IPS DF 6.9 (cell line): ENCODE measurements around the gene PSMB9.

Experiments
- DNase-seq: peaks from one replicate; pipeline ENCODE4 v3.0.0-alpha.2; 2013; ENCODE audit warnings: low read depth, low spot score
- H3K27ac ChIP-seq: one replicate; pipeline ENCODE4 v1.5.1; 2013; ENCODE audit warnings: low read length, control low read depth
- H3K27me3 ChIP-seq: 2 replicates; pipeline ENCODE4 v1.6.1; 2013; ENCODE audit warnings: mild to moderate bottlenecking, low read length; ENCODE audit not compliant: control insufficient read depth, insufficient read depth
- H3K36me3 ChIP-seq: 2 replicates; pipeline ENCODE4 v1.6.1; 2013; ENCODE audit warnings: low read length; ENCODE audit not compliant: control insufficient read depth, insufficient read depth
- H3K4me1 ChIP-seq: 2 replicates; pipeline ENCODE4 v1.6.1; 2013; ENCODE audit warnings: low read length; ENCODE audit not compliant: control insufficient read depth, insufficient read depth
- H3K4me3 ChIP-seq: 2 replicates; pipeline ENCODE4 v1.5.1; 2013; ENCODE audit warnings: mild to moderate bottlenecking, low read length
- H3K9me3 ChIP-seq: 2 replicates; pipeline ENCODE4 v1.6.1; 2013; ENCODE audit warnings: low read length, inconsistent platforms; ENCODE audit not compliant: control insufficient read depth, insufficient read depth
- WGBS: extraction: QIAGEN DNeasy Blood & Tissue Kit; methylation state at CpG from one replicate; pipeline ENCODE4 v1.1.7; 2013; ENCODE audit warnings: mixed read lengths, missing lambda C conversion rate; ENCODE audit not compliant: insufficient read length, insufficient coverage; 5-methylcytosine and 5-hydroxymethylcytosine counted together

PSMB9 gene

DNA sequence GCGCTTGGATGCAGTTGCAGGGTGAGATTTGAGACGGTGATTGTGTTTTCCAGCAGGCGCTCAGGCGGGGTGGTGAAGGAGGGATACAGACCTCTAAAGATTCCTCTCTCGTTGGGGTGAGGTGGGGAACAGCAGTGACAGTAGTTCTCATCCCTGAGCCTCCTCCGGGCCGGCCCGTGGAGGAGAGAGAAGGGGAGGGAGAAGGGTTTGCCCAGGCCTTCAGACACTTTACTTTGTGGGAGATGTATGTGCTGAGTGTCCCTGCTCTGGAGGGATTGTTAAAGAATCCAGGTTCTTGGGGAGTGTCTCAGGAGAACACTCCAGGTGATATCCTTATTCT is 41.0 kb downstream of the PSMB9 start:
- no CpG with 5 or more reads among the region's 8 CpGs for WGBS
- H3K4me1 ChIP-seq, result no peaks in the 10 kb centered on the region
- no peaks in the 10 kb centered on the region for H3K36me3 ChIP-seq
- no peaks in the 10 kb centered on the region for H3K27me3 ChIP-seq
- H3K9me3 ChIP-seq, result no peaks in the 10 kb centered on the region
- H3K4me3 ChIP-seq, result peak overlapping the region; percentile 98
- no peak for DNase-seq
- no peak overlapping the region for H3K27ac ChIP-seq

GRCh38 chr6:32903952-32904351 is 50.0 kb downstream of the PSMB9 start:
- Histone ChIP-seq H3K4me1 (no peaks in the 10 kb centered on the region), H3K27ac (no peak overlapping the region), H3K27me3 (no peaks in the 10 kb centered on the region), H3K36me3 (no peaks in the 10 kb centered on the region), H3K4me3 (no peak overlapping the region), H3K9me3 (no peaks in the 10 kb centered on the region)
- DNase-seq, result no peak

DNA sequence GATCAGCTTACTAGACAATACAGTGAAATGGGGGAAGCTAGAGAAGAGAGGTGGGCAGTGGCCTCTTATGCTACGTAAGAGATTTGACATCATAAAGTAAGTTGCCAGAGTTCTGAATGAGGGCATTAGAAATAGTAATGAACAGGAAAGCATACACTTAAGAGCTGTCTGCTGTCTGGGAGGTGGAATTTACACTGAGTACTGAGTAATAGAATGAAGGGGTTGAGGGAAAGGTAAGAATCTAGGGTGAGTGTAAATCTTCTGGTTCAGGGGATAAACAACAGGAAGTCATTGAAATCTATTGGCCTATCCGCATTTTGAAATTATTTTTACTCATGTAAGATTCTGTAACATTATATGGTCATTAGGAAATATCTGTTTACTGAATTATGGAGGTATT is 51.1 kb downstream of the PSMB9 start:
- WGBS, result no CpG with 5 or more reads among the region's 2 CpGs
- no peaks in the 10 kb centered on the region for H3K27me3 ChIP-seq
- DNase-seq, result no peak
- no peaks in the 10 kb centered on the region for H3K9me3 ChIP-seq
- H3K4me3 ChIP-seq, result no peak overlapping the region
- H3K4me1 ChIP-seq, result no peaks in the 10 kb centered on the region
- no peaks in the 10 kb centered on the region for H3K36me3 ChIP-seq
- no peak overlapping the region for H3K27ac ChIP-seq

- Histone ChIP-seq H3K4me3 (no peak overlapping the region), H3K36me3 (no peaks in the 10 kb centered on the region), H3K27me3 (no peaks in the 10 kb centered on the region), H3K4me1 (no peaks in the 10 kb centered on the region), H3K27ac (no peak overlapping the region), H3K9me3 (no peaks in the 10 kb centered on the region)
- no CpG with 5 or more reads among the region's 1 CpG for WGBS
- no peak for DNase-seq
Observed at GRCh38 chr6:32906539-32906938, 52.5 kb downstream of the PSMB9 start.

GRCh38 chr6:32908897-32909296 is 54.9 kb downstream of the PSMB9 start:
- no peak overlapping the region for H3K27ac ChIP-seq

More at GRCh38 chr6:32908897-32909296, 54.9 kb downstream of the PSMB9 start:
- no peak for DNase-seq
- Histone ChIP-seq H3K27me3 (no peaks in the 10 kb centered on the region), H3K4me1 (no peaks in the 10 kb centered on the region), H3K4me3 (no peak overlapping the region), H3K9me3 (no peaks in the 10 kb centered on the region), H3K36me3 (no peaks in the 10 kb centered on the region)
- whole genome bisulfite sequencing, result no CpG with 5 or more reads among the region's 2 CpGs
